SK-N-SH treated with all-trans-retinoic acid at 6 μM for 48 hours (cell line): ENCODE results near the gene SPDYE6.
"Not testable (repeated sequence)": the region's sequence is repeated elsewhere in the genome, so short reads cannot be mapped to it uniquely, and the experiment has no call there.

Experiments
- ATAC-seq: fragments of 200-7000 bp; cut with Tn5 transposase; 3 replicates; pipeline ENCODE4 v1.9.1; 2020; ENCODE audit warnings: mild to moderate bottlenecking, moderate library complexity
- ARNTL ChIP-seq: fragments of 450-650 bp; formaldehyde crosslinking; IDR thresholded peaks from 2 replicates; pipeline ENCODE4 v1.5.0; 2020; ENCODE audit warnings: low read depth, mild to moderate bottlenecking, moderate library complexity, borderline replicate concordance
- BACH2 ChIP-seq: fragments of 250-450 bp; sonication (Bioruptor Pico); IDR thresholded peaks from 2 replicates; pipeline ENCODE4 v1.9.0; 2021; ENCODE audit warnings: mild to moderate bottlenecking, borderline replicate concordance
- CREB5 ChIP-seq: fragments of 250-450 bp; sonication (Bioruptor Pico); IDR thresholded peaks from 2 replicates; pipeline ENCODE4 v1.5.1; 2020; ENCODE audit warnings: low read depth, mild to moderate bottlenecking, moderate library complexity
- CSDC2 ChIP-seq: fragments of 250-450 bp; sonication (Bioruptor Pico); IDR thresholded peaks from 2 replicates; pipeline ENCODE4 v1.5.0; 2020; ENCODE audit warnings: mild to moderate bottlenecking, moderate library complexity
- ESRRG ChIP-seq: fragments of 250-450 bp; sonication (Bioruptor Pico); IDR thresholded peaks from 2 replicates; pipeline ENCODE4 v1.6.1; 2021; ENCODE audit warnings: mild to moderate bottlenecking
- ISL1 ChIP-seq: fragments of 250-450 bp; sonication (Bioruptor Pico); IDR thresholded peaks from 2 replicates; pipeline ENCODE4 v2.1.2; 2022; ENCODE audit warnings: mild to moderate bottlenecking, moderate library complexity
- POU6F1 ChIP-seq: fragments of 250-450 bp; sonication (Bioruptor Pico); IDR thresholded peaks from 2 replicates; pipeline ENCODE4 v1.8.0; 2021; ENCODE audit warnings: low read depth, mild to moderate bottlenecking, moderate library complexity, borderline replicate concordance
- PPARA ChIP-seq: fragments of 250-450 bp; sonication (Bioruptor Pico); IDR thresholded peaks from 2 replicates; pipeline ENCODE4 v1.5.0; 2020; ENCODE audit warnings: mild to moderate bottlenecking, borderline replicate concordance
- TCF4 ChIP-seq: fragments of 250-450 bp; sonication (Bioruptor Pico); IDR thresholded peaks from 2 replicates; pipeline ENCODE4 v1.8.0; 2021; ENCODE audit warnings: mild to moderate bottlenecking, moderate library complexity, borderline replicate concordance
- TOX ChIP-seq: fragments of 250-450 bp; sonication (Bioruptor Pico); IDR thresholded peaks from 2 replicates; pipeline ENCODE4 v1.8.0; 2021; ENCODE audit warnings: mild to moderate bottlenecking, moderate library complexity, borderline replicate concordance
- TSHZ2 ChIP-seq: fragments of 250-450 bp; sonication (Bioruptor Pico); IDR thresholded peaks from 2 replicates; pipeline ENCODE4 v1.5.0; 2020; ENCODE audit warnings: mild to moderate bottlenecking, moderate library complexity
- ZC3H10 ChIP-seq: fragments of 250-450 bp; sonication (Bioruptor Pico); IDR thresholded peaks from 2 replicates; pipeline ENCODE4 v1.5.1; 2021; ENCODE audit warnings: mild to moderate bottlenecking, moderate library complexity
- ZFP3 ChIP-seq: fragments of 250-450 bp; sonication (Bioruptor Pico); IDR thresholded peaks from 2 replicates; pipeline ENCODE4 v1.5.0; 2020; ENCODE audit warnings: mild to moderate bottlenecking, moderate library complexity
- ZNF70 ChIP-seq: fragments of 450-650 bp; formaldehyde crosslinking; IDR thresholded peaks from 2 replicates; pipeline ENCODE4 v1.5.0; 2020; ENCODE audit warnings: mild to moderate bottlenecking, moderate library complexity
- ZNF8 ChIP-seq: fragments of 450-650 bp; formaldehyde crosslinking; IDR thresholded peaks from 2 replicates; pipeline ENCODE4 v1.5.0; 2020; ENCODE audit warnings: mild to moderate bottlenecking, moderate library complexity

Gene SPDYE6

DNA sequence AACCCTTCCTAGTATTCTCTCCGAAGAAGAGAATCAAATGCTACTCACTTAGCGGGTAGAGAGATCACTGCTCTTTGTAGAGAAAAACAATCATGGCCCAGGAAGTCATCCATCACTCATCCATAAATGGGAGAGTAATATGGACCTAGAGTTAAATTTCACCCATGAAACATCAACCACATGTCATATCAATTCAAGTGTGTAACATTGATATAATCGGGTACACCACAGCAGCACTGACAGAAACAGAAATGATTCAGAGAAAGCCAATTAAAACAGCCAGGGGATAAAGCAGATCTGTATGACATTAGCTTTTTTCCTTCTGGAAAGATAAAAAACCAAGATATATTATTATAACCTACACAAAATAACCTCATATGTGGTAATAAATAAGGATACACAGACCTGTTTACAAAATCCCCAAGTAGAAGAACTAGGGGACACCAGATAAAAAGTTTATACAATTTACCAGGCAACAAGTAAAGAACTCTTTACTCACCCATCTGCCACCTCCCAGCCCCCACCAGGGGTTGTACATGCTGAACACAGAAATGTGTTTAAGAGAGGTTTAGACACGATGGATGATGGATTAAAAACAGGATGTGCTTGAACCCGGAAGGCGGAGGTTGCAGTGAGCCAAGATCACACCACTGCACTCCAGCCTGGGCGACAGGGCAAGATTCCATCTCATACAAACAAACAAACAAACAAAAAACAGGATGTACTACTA lies 25.6 kb upstream of the SPDYE6 start:
- ATAC-seq, result peak; percentile 94
- peak; percentile 97 for TF ChIP-seq TSHZ2
- TF ChIP-seq TOX (CRISPR knock-in tag), result peak; percentile 75; the same call in 1 of the 2 replicates
- TF ChIP-seq TCF4, result peak; percentile 88
- peak; percentile 26; the same call in 1 of the 2 replicates for TF ChIP-seq ZC3H10 (CRISPR knock-in tag)
- 0 out of 2 replicates have a peak, but pooled peaks have one; percentile 36 for TF ChIP-seq CREB5 (CRISPR knock-in tag)
- peak; percentile 91 for TF ChIP-seq ISL1 (CRISPR knock-in tag)
- 0 out of 2 replicates have a peak, but pooled peaks have one; percentile 25 for TF ChIP-seq ESRRG (CRISPR knock-in tag)

DNA sequence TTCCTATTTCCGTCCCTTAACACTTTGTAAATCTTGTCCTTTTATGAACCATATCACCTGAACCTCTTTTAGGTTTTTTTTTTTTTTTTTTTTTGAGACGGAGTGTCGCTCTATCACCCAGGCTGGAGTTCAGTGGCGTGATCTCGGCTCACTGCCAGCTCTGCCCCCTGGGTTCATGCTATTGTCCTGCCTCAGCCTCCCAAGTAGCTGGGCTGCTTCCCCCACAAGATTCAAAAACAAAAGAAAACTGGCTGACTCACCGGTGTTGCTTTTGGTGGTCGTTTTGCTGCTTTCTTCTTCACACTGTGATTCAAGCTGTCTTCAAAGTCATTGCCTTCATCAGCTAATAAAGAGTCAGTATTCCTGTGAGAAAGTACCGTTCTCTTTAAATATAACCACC lies 24.6 kb upstream of the SPDYE6 start:
- ATAC-seq, result not testable (repeated sequence)

- no peak for ATAC-seq
- TF ChIP-seq BACH2 (CRISPR knock-in tag) (no peak), ISL1 (CRISPR knock-in tag) (no peak), ZNF70 (CRISPR knock-in tag) (no peak), ZFP3 (CRISPR knock-in tag) (no peak), POU6F1 (CRISPR knock-in tag) (no peak), CSDC2 (CRISPR knock-in tag) (no peak), ARNTL (CRISPR knock-in tag) (no peak), TOX (CRISPR knock-in tag) (no peak), ZNF8 (CRISPR knock-in tag) (no peak), PPARA (CRISPR knock-in tag) (no peak)
These were observed 20.8 kb upstream of the SPDYE6 start for GRCh38 chr7:102376964-102377466.

GRCh38 chr7:102372796-102373195 lies 16.6 kb upstream of the SPDYE6 start:
- not testable (repeated sequence) for ATAC-seq

GRCh38 chr7:102370038-102370437 lies 13.8 kb upstream of the SPDYE6 start:
- not testable (repeated sequence) for ATAC-seq

GRCh38 chr7:102365390-102365789 lies 9.1 kb upstream of the SPDYE6 start:
- ATAC-seq, result not testable (repeated sequence)

- ATAC-seq, result not testable (repeated sequence)
These were observed 8.2 kb upstream of the SPDYE6 start for GRCh38 chr7:102364394-102364886.
